GM15510 (cell line): ENCODE data around the gene OR2V2.

ENCODE experiments used
- POLR2A ChIP-seq: IDR thresholded peaks from 3 replicates; pipeline ENCODE4 v1.6.1; 2011; ENCODE audit warnings: borderline replicate concordance; ENCODE audit not compliant: insufficient read length; ENCODE audit errors: extremely low read depth

Gene OR2V2

GRCh38 chr5:181161534-181162175 is 14.3 kb downstream of the OR2V2 start:
- TF ChIP-seq POLR2A: no peak

DNA sequence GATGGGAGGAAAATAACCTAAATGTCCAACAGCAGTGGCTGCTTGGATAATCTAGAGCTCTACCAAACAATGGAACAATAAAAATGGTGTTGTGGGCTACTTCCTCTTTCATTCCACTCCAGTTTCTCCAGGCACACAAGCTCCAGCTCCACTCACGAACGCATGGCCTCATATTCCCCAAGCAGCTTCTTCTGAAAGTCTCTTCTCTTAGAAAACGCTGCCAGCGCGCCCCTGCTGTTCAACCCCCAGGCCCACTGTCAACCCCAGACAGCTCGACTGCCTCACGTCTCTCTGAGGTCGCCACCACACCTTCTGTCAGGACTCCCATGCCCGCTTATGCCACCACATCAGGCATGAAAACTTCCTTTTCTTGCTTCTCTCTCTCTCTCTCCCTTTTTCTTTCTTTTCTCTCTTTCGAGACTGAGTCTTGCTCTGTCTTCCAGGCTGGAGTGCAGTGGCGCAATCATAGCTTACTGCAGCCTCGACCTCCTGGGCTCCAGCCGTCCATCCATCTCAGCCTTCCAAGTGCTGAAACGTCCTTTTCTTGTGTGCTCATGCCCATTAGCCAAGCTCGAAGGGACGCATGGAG is 16.2 kb downstream of the OR2V2 start:
- TF ChIP-seq POLR2A: no peak

- TF ChIP-seq POLR2A: no peak
Observed at GRCh38 chr5:181164076-181164952, 16.9 kb downstream of the OR2V2 start.

GRCh38 chr5:181166812-181167733 is 19.7 kb downstream of the OR2V2 start:
- TF ChIP-seq POLR2A: no peak

DNA sequence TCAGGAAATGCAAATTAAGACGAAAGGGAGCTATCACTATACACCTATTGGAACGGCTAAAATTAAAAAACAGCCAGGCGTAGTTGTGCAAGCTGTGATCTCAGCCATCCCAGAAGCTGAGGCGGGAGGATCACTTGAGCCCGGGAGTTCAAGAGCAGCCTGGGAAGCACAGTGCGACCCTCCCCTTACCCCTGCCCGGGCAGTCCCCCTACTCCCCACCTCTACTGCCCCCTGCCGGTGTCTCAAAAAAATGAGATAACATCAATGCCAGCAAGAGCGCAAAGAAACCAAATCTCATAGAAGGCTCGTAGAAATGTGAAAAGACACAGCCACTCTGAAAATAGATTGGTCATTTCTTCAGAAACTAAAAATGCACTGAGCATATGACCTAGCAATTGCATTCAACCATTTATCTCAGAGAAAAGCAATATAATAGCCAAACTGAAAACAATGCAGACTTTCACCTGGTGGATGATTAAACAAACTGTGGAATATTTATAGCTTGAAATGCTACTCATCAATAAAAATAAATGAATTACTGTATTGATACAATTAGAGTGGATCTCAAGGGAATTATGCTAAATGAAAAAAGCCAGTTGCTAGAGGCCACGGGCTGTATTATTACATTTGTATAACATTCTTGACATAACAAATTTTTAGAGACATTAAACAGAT is 20.6 kb downstream of the OR2V2 start:
- TF ChIP-seq POLR2A: no peak

- TF ChIP-seq POLR2A: no peak
Observed at GRCh38 chr5:181168595-181169118, 21.3 kb downstream of the OR2V2 start.

- TF ChIP-seq POLR2A: no peak
Observed at GRCh38 chr5:181170237-181170825, 22.9 kb downstream of the OR2V2 start.

DNA sequence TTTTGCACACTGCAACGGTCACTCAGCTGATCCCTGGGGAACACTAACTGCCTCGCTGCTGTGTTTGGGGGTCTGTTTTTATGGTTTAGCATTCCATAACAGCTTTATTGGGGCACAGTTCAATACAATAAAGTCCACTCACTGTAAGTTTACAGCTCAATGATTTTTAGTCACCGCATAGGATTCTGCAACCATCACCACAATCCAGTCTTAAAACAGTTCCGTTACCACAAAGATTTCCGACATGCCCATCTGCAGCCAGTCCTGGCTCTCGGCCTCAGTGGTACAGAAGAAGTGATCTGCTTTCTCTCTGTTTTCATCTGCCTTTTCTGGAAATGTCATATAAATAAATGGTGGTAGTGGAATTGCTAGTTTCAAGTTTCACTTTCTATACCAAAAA is 23.6 kb downstream of the OR2V2 start:
- no peak for TF ChIP-seq POLR2A

- TF ChIP-seq POLR2A: no peak
Observed at GRCh38 chr5:181171782-181172181, 24.4 kb downstream of the OR2V2 start.

DNA sequence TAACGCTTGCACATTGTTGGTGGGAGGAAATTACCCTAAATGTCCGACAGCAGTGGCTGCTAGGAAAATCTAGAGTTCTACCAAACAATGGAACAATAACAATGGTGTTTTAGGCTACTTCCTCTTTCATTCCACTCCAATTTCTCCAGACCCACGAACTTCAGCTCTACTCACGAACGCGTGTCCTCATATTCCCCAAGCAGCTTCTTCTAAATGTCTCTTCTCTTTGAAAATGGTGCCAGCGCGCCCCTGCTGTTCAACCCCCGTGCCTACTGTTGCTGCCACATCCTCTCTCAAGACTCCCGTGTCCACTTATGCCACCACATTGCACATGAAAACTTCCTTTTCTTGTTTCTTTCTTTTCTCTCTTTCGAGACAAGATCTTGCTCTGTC is 25.6 kb downstream of the OR2V2 start:
- TF ChIP-seq POLR2A: no peak

- no peak for TF ChIP-seq POLR2A
Observed at GRCh38 chr5:181173420-181174342, 26.3 kb downstream of the OR2V2 start.

GRCh38 chr5:181176254-181176952 is 29.0 kb downstream of the OR2V2 start:
- TF ChIP-seq POLR2A: no peak
